Measurements from ENCODE around the gene ADAM12. TPM values are rescaled to one million over a fixed set of nuclear protein-coding genes. Genes with fewer than 3 reads are reported as not detected.

ADAM12 gene
- total RNA-seq, 4 donors from 2014 or later, result 0.19 to 2.6 (median 1.5) TPM

- H3K27me3 ChIP-seq, result no peaks in the 10 kb centered on the region
- H3K4me3 ChIP-seq, result no peak overlapping the region
- no peaks in the 10 kb centered on the region for H3K9me3 ChIP-seq
- TF ChIP-seq POLR2AphosphoS5 (IDR thresholded peaks at IDR 0.05) (no peak), EP300 (IDR thresholded peaks at IDR 0.05) (no peak), POLR2A (IDR thresholded peaks at IDR 0.05) (no peak), CTCF (IDR thresholded peaks at IDR 0.05) (no peak)
- no peak overlapping the region for H3K27ac ChIP-seq
- no peaks in the 10 kb centered on the region for H3K4me1 ChIP-seq
- DNase-seq (ENCODE audit: low spot score in 2 of 2), result no peak
- no peaks in the 10 kb centered on the region for H3K36me3 ChIP-seq
- 90% methylated on average over 4 of the region's 4 CpGs for WGBS
Measured at GRCh38 chr10:126191192-126191591, 197.1 kb downstream of the ADAM12 start.

DNA sequence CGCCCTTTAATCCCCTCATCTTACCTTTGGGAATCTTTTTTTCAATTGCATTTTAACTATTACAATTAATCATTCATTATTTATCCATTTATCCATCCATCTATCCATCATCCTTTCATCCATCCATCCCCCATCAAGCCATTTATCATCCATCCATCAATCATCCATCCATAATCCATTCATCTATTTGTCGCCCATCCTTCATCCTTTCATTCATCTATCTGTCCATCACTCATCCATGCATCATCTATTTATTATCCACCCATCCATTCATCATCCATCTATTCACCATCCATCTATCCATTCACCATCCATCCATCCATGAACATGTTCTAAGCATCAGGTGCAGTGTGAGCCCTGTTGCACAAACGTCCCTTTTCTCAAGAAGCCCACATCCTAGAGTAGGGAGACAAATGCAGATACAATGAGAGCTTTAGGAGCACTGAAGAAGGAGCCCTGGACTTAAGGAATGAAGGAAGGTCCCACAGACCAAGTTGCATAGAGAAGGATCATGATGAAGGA lies 199.5 kb downstream of the ADAM12 start:
- no peak overlapping the region for H3K27ac ChIP-seq
- no peaks in the 10 kb centered on the region for H3K36me3 ChIP-seq
- no peaks in the 10 kb centered on the region for H3K9me3 ChIP-seq
- no peaks in the 10 kb centered on the region for H3K4me1 ChIP-seq
- H3K4me3 ChIP-seq, result no peak overlapping the region
- no peaks in the 10 kb centered on the region for H3K27me3 ChIP-seq
- WGBS, result 81% methylated on average over 3 of the region's 3 CpGs
- no peak for DNase-seq (ENCODE audit: low spot score in 2 of 2)
- no peak for TF ChIP-seq POLR2A (IDR thresholded peaks at IDR 0.05)
- no peak for TF ChIP-seq POLR2AphosphoS5 (IDR thresholded peaks at IDR 0.05)
- no peak for TF ChIP-seq EP300 (IDR thresholded peaks at IDR 0.05)
- no peak for TF ChIP-seq CTCF (IDR thresholded peaks at IDR 0.05)

GRCh38 chr10:126187399-126187798 lies 200.9 kb downstream of the ADAM12 start:
- H3K4me1 ChIP-seq, result no peaks in the 10 kb centered on the region
- H3K4me3 ChIP-seq, result no peak overlapping the region
- H3K27me3 ChIP-seq, result no peaks in the 10 kb centered on the region
- TF ChIP-seq CTCF (IDR thresholded peaks at IDR 0.05), result no peak
- TF ChIP-seq EP300 (IDR thresholded peaks at IDR 0.05), result no peak
- no peak for TF ChIP-seq POLR2AphosphoS5 (IDR thresholded peaks at IDR 0.05)
- no peak for TF ChIP-seq POLR2A (IDR thresholded peaks at IDR 0.05)
- H3K9me3 ChIP-seq, result no peaks in the 10 kb centered on the region
- H3K36me3 ChIP-seq, result no peaks in the 10 kb centered on the region
- DNase-seq (ENCODE audit: low spot score in 2 of 2), result no peak
- 86% methylated on average over 5 of the region's 5 CpGs for WGBS
- H3K27ac ChIP-seq, result no peak overlapping the region

DNA sequence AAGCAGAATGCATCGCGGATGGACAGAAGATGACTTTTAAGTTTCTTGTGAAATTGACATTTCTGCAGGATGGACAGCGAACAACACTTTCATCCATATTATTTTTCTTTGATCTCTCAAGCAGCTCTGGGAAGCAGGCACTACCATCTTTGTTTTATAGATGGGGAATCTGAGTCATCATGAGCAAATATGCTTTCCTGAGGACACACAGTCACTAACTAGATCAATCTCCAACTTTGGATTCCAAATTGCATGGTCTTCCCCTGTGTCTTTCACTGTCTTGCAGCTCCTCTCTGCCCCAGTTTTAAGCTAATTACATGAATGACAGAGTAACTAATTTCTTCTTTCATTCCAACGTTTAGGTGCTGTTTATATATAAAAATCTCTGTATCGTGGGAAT lies 201.5 kb downstream of the ADAM12 start:
- 86% methylated on average over 5 of the region's 5 CpGs for WGBS
- H3K36me3 ChIP-seq, result no peaks in the 10 kb centered on the region
- no peaks in the 10 kb centered on the region for H3K27me3 ChIP-seq
- H3K4me1 ChIP-seq, result no peaks in the 10 kb centered on the region
- TF ChIP-seq CTCF (IDR thresholded peaks at IDR 0.05), result no peak
- no peak for TF ChIP-seq EP300 (IDR thresholded peaks at IDR 0.05)
- no peak for TF ChIP-seq POLR2A (IDR thresholded peaks at IDR 0.05)
- no peak for TF ChIP-seq POLR2AphosphoS5 (IDR thresholded peaks at IDR 0.05)
- no peak for DNase-seq (ENCODE audit: low spot score in 2 of 2)
- no peak overlapping the region for H3K4me3 ChIP-seq
- no peak overlapping the region for H3K27ac ChIP-seq
- H3K9me3 ChIP-seq, result no peaks in the 10 kb centered on the region

DNA sequence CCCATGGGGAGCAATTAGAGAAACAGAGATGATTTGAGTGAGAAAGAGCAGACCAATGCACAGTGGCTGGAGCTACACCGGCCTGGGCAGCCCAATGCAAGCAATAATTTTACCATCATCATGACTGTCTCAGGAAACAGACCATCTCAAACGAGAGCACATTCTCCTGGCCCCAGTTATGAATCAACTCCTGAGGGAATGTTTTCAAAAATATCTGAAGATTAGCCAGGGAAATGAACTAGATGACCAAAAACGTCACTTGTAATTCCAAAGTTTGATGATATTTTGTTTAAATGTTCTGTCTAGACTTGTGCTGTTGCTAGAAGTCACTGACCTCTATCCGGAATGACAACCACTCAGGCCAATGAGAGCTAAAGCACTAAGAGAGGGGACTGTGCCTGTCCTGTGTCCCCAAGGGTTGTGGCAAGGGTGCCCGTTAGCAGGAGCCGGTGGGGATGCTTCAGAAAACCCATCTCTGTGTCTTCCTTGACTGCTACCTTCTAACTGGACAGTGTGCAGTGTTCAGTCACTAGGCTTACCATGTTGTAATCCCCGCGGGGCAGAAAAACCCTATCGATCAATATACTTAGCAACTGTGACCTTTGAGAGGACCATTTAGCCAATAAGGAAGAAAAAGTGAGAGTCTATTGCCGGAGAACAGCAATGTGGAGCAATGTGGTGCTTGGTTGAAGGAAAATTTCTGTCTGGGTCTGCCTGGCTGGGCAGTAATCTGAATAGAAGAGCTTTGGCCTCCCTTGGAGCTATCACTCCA lies 202.4 kb downstream of the ADAM12 start:
- Histone ChIP-seq H3K9me3 (no peaks in the 10 kb centered on the region), H3K4me3 (no peak overlapping the region), H3K4me1 (no peaks in the 10 kb centered on the region), H3K36me3 (no peaks in the 10 kb centered on the region), H3K27me3 (no peaks in the 10 kb centered on the region), H3K27ac (no peak overlapping the region)
- 78% methylated on average over 10 of the region's 10 CpGs for WGBS
- TF ChIP-seq POLR2A (IDR thresholded peaks at IDR 0.05), result no peak
- no peak for TF ChIP-seq EP300 (IDR thresholded peaks at IDR 0.05)
- no peak for TF ChIP-seq CTCF (IDR thresholded peaks at IDR 0.05)
- no peak for TF ChIP-seq POLR2AphosphoS5 (IDR thresholded peaks at IDR 0.05)
- DNase-seq (ENCODE audit: low spot score in 2 of 2), result no peak

All from suprapubic skin (tissue), 4 donors.